ENCODE data around the gene CTRB1. TPM values are rescaled to one million over a fixed set of nuclear protein-coding genes. Genes with fewer than 3 reads are reported as not detected.
"Not testable (repeated sequence)": the region's sequence is repeated elsewhere in the genome, so short reads cannot be mapped to it uniquely, and the experiment has no call there.

CTRB1 gene
- total RNA-seq, 1 donor from 2014 or later: not detected

DNA sequence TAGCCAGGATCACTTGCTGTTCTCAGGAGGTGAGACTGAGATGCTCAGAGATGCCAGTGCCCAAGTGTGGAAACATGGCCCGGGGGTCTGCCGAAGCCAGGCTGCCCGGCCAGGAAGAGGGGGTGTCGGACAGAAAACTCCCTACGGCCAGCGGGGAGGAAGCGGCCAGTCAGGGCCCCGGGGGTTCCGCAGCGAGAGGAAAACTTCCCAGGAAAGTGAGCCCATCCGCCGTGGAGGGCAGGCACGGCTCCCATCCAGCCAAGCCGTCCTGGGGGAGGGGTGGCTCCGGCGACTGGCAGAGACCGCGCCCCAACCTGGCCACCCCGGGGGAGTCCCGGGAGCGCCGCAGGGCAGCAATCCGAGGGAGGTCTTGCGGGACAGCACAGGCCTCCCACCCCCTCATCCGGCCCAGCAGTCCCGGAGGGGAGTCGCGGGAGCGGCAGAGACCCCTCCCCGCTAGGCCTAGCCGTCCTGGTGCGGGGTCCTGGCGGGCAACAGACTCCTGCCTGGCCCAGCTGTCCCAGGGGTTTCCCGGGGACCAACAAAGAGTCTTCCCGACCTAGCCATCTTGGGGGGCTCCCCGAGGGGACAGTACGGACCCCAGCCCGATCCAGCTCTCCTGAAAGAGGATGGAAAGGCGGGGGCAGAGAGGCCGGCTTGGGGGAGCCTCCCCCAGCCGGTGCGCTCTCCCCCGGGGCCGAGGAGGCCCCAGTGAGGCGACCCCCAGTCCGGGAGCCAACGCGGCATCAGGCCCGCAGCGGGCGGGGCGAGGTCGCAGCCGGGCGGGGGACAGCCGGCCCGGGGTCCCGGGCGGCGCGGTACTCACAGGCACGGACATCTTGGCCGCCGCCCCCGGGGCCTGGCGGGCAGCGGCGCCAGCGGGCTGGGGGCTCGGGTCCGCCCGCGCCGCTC is 46.5 kb downstream of the CTRB1 start:
- Mint-ChIP-seq H3K27ac (no peak overlapping the region), H3K4me1 (no peaks in the 10 kb centered on the region), H3K27me3 (peaks cover 51% of the 10 kb centered on the region), H3K9me3 (no peaks in the 10 kb centered on the region), H3K4me3 (no peak overlapping the region), H3K36me3 (ENCODE audit: low read depth) (no peaks in the 10 kb centered on the region)
- intact Hi-C loops (cut with micrococcal nuclease): no loop called here
- DNase-seq: peak; percentile 51

DNA sequence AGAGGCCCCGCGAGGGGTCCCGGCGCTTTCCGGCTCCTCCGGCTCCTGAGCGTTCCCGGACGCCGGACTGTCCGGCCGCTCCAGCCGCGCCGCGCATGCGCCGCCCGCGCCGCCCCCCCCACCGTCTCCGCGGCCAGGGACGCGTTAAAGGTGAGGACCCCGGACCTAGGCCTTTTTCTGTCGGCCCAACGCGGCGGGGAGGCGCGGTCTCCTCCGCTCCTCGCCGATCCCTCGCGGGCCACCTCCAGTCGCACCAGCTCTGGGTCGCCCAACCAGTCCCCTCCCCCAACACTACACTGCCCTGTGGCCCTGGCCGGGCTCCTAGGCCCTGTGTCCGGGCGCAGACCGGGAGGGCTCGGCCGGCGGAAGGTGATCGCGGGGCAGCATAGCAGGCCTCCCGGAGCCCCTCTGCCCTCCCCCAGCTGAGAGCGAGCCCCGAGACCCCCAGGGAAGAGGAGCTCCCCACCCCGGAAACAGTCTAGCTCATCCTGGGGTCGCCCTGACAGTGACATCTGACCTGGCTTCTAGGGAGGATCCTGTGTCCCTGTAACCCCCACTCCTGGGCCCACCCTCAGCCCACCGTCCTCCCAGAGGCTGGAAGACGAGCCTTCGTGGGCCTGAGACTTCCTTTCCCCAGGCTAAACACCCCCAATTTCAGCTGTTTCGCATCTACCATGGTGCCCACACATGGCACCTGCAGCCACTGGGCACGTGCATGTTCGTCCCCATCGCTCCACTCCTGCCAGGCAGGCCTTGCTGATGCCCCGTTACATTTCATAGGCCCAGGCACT is 47.3 kb downstream of the CTRB1 start:
- no peaks in the 10 kb centered on the region for H3K9me3 Mint-ChIP-seq
- H3K4me1 Mint-ChIP-seq: no peaks in the 10 kb centered on the region
- peak overlapping the region; percentile 59 for H3K4me3 Mint-ChIP-seq
- no peaks in the 10 kb centered on the region for H3K36me3 Mint-ChIP-seq (ENCODE audit: low read depth)
- peaks cover 47% of the 10 kb centered on the region for H3K27me3 Mint-ChIP-seq
- intact Hi-C loops (cut with micrococcal nuclease): no loop called here
- no peak overlapping the region for H3K27ac Mint-ChIP-seq
- no peak for DNase-seq

DNA sequence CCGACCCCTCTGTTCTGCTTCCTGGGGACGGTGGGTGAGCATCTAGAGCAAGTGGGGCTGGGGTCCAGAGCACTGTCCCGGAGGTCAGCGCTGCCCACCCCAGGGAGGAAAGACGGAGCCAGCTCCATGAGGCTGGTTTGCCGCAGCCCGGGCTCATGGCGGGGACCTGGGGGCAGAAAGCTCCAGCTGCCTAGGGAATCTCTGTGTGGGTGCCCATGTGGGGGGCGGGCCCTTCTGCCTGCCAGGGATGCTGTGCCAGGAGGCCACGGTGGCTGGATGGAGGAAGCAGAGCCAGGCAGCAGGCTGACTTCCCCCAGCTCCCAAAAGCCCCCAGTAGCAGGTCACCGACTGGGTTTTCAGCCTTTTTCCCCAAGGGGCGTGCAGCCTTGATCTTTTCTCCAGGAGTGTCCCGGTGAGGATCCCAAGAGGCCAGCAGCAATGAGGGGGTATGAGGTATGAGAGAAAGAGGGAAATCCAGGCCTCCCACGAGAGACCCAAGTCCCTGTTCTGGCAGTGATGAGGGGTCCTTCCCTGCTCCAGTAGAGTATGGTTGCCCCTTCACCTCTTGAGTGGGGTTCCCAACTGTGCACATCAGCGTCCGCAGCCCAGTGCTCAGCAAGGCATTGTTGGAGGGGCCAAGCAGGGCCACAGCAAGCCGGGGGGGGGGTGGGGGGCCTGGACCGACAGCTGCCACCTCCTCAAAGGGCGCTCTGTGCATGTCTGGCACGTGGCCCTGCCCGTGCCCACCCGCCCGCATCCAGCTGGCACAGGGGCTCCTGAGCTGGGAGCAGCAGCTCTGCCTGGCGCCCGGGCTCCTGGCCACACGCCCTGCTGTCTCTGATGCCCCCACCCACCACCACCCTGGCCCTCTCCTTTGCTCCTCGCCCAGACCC is 48.2 kb downstream of the CTRB1 start:
- H3K4me1 Mint-ChIP-seq: no peaks in the 10 kb centered on the region
- no peak for DNase-seq
- H3K36me3 Mint-ChIP-seq (ENCODE audit: low read depth): no peaks in the 10 kb centered on the region
- intact Hi-C loops (cut with micrococcal nuclease): no loop called here
- no peaks in the 10 kb centered on the region for H3K9me3 Mint-ChIP-seq
- H3K4me3 Mint-ChIP-seq: no peak overlapping the region
- no peak overlapping the region for H3K27ac Mint-ChIP-seq
- H3K27me3 Mint-ChIP-seq: peaks cover 51% of the 10 kb centered on the region

DNA sequence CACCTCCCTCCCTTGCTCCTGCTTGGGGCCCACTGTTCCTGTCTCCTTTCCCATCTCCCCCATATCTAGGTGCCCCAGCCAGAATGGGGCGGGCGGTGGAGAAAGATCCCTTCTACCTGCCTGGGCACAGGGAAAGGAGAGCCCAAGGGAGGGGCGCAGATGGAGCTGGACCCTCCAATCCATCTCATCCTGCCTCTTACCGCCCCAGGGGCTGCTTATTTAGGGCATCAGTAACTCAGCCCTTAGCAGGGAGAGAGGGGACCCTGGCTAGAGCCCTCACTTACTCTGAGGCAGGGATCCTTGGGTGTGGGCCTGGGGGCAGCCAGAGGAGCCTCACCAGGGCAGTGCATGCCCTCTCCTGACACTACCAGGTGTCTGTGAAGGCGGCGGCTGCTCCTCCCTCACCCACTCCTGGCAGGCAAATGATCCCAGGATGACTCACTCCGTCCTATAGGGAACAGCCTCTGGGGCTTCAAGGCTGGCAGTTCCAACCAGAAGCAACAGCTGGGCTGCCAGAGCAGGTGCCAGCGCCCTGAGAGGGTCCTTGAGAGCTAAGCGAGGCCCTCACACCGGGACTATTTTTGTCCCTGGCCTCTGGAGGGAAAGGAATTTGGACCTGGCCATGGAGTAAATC is 49.0 kb downstream of the CTRB1 start:
- Mint-ChIP-seq H3K36me3 (ENCODE audit: low read depth) (no peaks in the 10 kb centered on the region), H3K27ac (peak overlapping the region; percentile 48), H3K9me3 (no peaks in the 10 kb centered on the region), H3K27me3 (peaks cover 48% of the 10 kb centered on the region), H3K4me3 (no peak overlapping the region), H3K4me1 (no peaks in the 10 kb centered on the region)
- DNase-seq: no peak
- intact Hi-C loops (cut with micrococcal nuclease): no loop called here

DNA sequence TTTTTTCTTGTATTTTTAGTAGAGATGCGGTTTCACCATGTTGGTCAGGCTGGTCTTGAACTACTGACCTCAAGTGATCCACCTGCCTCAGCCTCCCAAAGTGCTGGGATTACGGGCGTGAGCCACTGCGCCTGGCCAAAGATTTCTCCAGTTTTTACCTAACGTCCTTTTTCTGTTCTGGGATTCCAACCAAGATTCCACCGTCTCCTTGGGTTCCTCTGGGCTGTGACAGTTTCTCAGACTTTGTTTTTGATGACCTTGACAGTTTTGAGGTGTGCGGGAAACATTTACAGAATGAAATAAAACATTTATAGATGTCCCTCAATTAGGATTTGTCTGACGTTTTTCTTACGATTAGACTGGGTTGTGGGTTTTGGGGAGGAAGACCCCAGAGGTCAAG is 50.6 kb downstream of the CTRB1 start:
- H3K27me3 Mint-ChIP-seq: peaks cover 36% of the 10 kb centered on the region
- intact Hi-C loops (cut with micrococcal nuclease); DNase-seq; H3K36me3 Mint-ChIP-seq (ENCODE audit: low read depth); H3K4me1 Mint-ChIP-seq; H3K9me3 Mint-ChIP-seq; H3K27ac Mint-ChIP-seq; H3K4me3 Mint-ChIP-seq: not testable (repeated sequence)

DNA sequence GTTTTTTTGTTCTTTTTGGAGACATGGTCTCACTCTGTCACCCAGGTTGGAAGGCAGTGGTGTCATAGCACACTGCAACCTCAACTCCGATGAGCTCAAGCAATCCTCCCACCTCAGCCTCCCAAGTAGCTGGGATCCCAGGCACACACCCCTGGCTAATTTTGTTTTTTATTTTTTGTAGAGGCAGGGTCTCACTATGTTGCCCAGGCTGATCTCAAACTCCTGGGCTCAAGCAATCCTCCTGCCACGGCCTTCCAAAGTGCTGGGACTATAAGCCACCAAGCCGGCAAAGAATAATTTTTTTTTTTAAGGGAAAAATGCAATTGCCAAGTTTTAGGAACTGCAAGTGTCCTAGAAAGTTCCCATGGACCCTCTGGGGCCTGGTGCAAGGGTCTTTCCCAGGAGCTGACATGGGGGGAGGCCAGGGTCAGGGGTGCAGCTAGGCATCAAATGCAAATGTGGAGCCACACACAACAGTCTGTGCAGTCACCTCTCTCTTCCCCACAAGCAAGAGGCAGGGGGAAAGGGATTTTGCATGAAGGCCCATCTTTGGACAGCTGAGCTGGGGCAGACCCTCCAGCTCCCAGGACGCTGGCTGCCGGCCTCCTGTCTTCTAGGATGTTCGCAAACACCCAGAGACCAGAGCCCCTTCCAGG is 52.8 kb downstream of the CTRB1 start:
- no peaks in the 10 kb centered on the region for H3K36me3 Mint-ChIP-seq (ENCODE audit: low read depth)
- intact Hi-C loops (cut with micrococcal nuclease): no loop called here
- H3K9me3 Mint-ChIP-seq: no peaks in the 10 kb centered on the region
- H3K4me1 Mint-ChIP-seq: no peaks in the 10 kb centered on the region
- no peak overlapping the region for H3K4me3 Mint-ChIP-seq
- DNase-seq: no peak
- H3K27me3 Mint-ChIP-seq: peaks cover 32% of the 10 kb centered on the region
- H3K27ac Mint-ChIP-seq: no peak overlapping the region

DNA sequence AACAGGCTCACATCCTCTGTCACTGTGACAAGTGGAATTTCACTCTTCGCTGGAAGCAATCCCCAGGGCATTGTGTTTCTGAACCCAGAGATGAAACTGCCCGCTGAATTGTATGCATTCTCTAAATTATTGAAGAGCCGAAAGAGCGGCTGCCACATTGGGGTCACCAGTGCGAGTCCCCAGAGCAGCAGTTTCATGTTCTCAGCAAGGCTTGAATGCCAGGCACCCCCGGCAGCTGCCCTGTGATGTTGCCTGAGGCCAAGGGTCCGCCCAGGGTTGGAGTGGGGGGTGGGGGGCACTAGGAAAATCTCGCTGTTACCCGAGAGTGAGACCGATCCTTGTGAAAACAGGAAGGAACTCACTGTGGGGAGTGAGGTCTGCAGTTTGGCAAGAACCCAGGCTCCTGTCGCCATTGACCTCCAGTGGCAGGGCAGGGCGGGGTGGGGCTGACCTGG is 53.3 kb downstream of the CTRB1 start:
- no peak for DNase-seq
- no peaks in the 10 kb centered on the region for H3K9me3 Mint-ChIP-seq
- no peaks in the 10 kb centered on the region for H3K36me3 Mint-ChIP-seq (ENCODE audit: low read depth)
- H3K4me3 Mint-ChIP-seq: no peak overlapping the region
- H3K4me1 Mint-ChIP-seq: no peaks in the 10 kb centered on the region
- H3K27ac Mint-ChIP-seq: no peak overlapping the region
- peaks cover 26% of the 10 kb centered on the region for H3K27me3 Mint-ChIP-seq
- intact Hi-C loops (cut with micrococcal nuclease): no loop called here

DNA sequence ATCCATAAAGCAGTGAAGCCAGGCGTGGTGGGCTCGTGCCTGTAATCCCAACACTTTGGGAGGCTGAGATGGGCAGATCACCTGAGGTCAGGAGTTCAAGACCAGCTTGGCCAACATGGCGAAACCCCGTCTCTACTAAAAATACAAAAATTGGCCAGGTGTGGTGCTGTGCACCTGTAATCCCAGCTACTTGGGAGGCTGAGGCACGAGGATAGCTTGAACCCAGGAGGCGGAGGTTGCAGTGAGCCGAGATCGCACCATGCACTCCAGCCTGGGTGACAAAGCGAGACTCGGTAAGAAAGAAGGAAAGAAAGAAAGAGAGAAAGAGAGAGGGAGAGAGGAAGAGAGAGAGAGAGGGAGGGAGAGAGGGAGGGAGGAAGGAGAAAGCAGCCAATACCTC is 53.8 kb downstream of the CTRB1 start:
- DNase-seq; H3K9me3 Mint-ChIP-seq; H3K27ac Mint-ChIP-seq; H3K4me3 Mint-ChIP-seq; H3K4me1 Mint-ChIP-seq; H3K36me3 Mint-ChIP-seq (ENCODE audit: low read depth); intact Hi-C loops (cut with micrococcal nuclease): not testable (repeated sequence)
- H3K27me3 Mint-ChIP-seq: peaks cover 28% of the 10 kb centered on the region

DNA sequence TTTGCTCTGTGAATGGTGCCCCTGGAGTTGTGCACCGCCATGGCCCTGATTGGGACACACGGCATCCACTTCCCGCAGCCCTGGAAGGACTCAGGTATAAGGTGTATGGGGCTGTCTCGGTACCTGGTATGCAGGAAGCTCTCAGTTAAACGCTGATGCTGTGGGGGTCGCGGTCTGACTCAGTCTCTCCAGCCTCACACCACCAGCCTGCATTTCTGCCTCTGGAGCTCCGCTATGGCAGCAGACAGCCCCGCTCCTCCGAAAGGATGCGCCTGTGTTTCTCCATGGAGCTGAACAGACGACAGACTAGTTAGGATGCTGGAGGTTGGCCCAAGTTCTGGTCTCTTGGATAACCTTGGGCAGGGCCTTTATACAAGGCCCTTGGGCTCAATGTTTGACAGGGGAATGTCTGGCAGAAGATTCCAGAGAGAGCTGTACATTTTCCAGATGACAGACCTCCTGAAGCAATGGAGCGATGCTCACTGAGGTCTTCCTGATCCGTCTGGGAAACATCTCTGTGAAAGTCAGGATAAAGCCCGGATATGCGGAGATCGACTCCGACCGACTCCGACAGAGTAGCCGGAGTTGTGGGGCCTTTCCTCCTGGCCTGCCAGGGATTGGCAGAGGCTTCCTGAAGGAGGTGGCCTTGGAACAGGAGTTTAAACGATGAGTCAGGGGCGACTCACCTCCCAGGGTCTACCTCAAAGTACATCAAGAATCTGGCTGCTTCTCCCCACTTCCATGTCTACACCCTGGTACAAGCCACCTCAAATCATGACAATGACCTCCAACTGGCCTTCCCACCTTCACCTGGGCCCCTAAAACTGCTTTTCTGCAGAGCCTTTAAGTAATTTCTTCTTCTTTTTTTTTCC is 54.5 kb downstream of the CTRB1 start:
- intact Hi-C loops (cut with micrococcal nuclease): no loop called here
- no peaks in the 10 kb centered on the region for H3K4me1 Mint-ChIP-seq

More for the DNA sequence above, 54.5 kb downstream of the CTRB1 start:
- no peak overlapping the region for H3K4me3 Mint-ChIP-seq
- no peaks in the 10 kb centered on the region for H3K36me3 Mint-ChIP-seq (ENCODE audit: low read depth)
- no peak overlapping the region for H3K27ac Mint-ChIP-seq
- no peak for DNase-seq
- no peaks in the 10 kb centered on the region for H3K9me3 Mint-ChIP-seq
- peaks cover 27% of the 10 kb centered on the region for H3K27me3 Mint-ChIP-seq

Other genes starting within 250 kb of the CTRB1 start
- 80.6 and 91.5 TPM in 2 replicates for gene WDR59, start 233.9 kb upstream of the CTRB1 start, total RNA-seq
- 41.4 and 46.8 TPM in 2 replicates for gene ZNRF1, start 220.0 kb upstream of the CTRB1 start, total RNA-seq
- gene LDHD, start 102.2 kb upstream of the CTRB1 start, total RNA-seq: 0.09 and 0.24 TPM in 2 replicates
- gene ZFP1, start 70.5 kb upstream of the CTRB1 start, total RNA-seq: 14.3 and 16.5 TPM in 2 replicates
- not detected in 2 replicates for gene CTRB2, start 11.8 kb upstream of the CTRB1 start, total RNA-seq
- 0.50 and 0.79 TPM in 2 replicates for gene BCAR1, start 32.6 kb downstream of the CTRB1 start, total RNA-seq
- gene CFDP1, start 214.5 kb downstream of the CTRB1 start, total RNA-seq: 33.7 and 38.9 TPM in 2 replicates
- gene TMEM170A, start 245.7 kb downstream of the CTRB1 start, total RNA-seq: 39.1 and 46.0 TPM in 2 replicates